Right lobe of liver (tissue), 4 donors: Measurements from ENCODE around the gene PRDM7.

Experiments used
- POLR2A ChIP-seq: fragments of 450-650 bp; IDR thresholded peaks from one replicate; pipeline ENCODE4 v1.6.1; 2017; ENCODE audit warnings: antibody characterized with exemption, mild to moderate bottlenecking
- TF ChIP-seq, protein P1 (sequence below), 4 donors: fragments of 200-600 bp in 3 of 4; fragments of 450-650 bp in 1 of 4; IDR thresholded peaks; one replicate each; pipeline versions ENCODE4 v1.5.1 to v1.8.0; 2016 to 2022; ENCODE audit warnings: antibody characterized with exemption in 4 of 4, mild to moderate bottlenecking in 2 of 4
- donor health status: DM: no; HTN: no; CAD: no.
- donor health status: DM: no; HTN: no; CAD: no.
- donor health status: DM: no; HTN: yes; CAD: no.

DNA sequence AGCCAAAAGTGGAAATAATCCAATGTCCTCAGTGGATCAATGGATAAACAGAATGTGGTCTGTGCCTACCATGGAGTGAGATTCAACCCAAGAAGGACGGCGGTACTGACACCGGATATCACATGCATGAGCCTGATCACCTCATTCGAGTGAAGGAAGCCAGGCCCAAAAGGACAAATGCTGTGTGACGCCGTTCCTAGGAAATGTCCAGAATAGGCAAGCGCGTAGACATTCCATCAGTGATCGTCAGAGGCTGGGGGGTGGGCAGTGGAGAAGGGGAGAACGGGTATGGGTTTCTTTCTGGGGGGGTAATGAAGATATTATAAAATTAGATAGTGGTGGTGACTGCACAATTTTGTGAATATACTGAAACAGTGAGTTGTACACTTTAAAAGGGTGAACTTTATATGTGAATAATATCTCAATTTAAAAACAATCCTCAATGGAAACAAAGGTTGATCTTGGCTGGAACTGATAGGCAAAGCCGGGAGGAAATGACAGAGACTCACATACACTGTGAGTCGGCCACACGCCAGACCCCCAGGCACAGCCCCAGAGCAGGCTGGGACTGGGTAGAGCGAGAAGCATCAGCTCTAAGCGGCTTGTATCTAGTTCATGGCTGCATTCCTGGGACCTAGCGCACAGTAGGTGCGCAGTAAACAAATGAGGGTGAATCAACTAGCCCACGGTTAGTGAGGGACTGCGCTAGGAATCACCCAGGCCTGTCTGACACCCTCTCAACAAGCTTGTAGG lies 61.4 kb downstream of the PRDM7 start:
- TF ChIP-seq POLR2A, result no peak
- TF ChIP-seq, protein P1, sequence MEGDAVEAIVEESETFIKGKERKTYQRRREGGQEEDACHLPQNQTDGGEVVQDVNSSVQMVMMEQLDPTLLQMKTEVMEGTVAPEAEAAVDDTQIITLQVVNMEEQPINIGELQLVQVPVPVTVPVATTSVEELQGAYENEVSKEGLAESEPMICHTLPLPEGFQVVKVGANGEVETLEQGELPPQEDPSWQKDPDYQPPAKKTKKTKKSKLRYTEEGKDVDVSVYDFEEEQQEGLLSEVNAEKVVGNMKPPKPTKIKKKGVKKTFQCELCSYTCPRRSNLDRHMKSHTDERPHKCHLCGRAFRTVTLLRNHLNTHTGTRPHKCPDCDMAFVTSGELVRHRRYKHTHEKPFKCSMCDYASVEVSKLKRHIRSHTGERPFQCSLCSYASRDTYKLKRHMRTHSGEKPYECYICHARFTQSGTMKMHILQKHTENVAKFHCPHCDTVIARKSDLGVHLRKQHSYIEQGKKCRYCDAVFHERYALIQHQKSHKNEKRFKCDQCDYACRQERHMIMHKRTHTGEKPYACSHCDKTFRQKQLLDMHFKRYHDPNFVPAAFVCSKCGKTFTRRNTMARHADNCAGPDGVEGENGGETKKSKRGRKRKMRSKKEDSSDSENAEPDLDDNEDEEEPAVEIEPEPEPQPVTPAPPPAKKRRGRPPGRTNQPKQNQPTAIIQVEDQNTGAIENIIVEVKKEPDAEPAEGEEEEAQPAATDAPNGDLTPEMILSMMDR (IDR thresholded peaks at IDR 0.05), result no peak
